Sigmoid colon (tissue), 3 donors: Measurements from ENCODE around the gene PSMG4.

Experiments
- CTCF ChIP-seq, 4 experiments: fragments of 450-650 bp in 3 of 4; fragments of 200-600 bp in 1 of 4; IDR thresholded peaks; one replicate each; pipeline ENCODE4 v1.5.1; 2016 to 2019; ENCODE audit warnings: antibody characterized with exemption in 4 of 4, mild to moderate bottlenecking in 3 of 4, moderate library complexity in 2 of 4
- POLR2A ChIP-seq, 2 donors: fragments of 450-650 bp; IDR thresholded peaks; one replicate each; pipeline ENCODE4 v1.6.1; 2016; ENCODE audit warnings: antibody characterized with exemption in 2 of 2, mild to moderate bottlenecking in 2 of 2, moderate library complexity in 2 of 2

GRCh38 chr6:3231247-3232016 lies 27.3 kb upstream of the PSMG4 start:
- no peak for TF ChIP-seq CTCF (IDR thresholded peaks at IDR 0.05)
- TF ChIP-seq POLR2A (IDR thresholded peaks at IDR 0.05), result peak in 1 of 2 donors; percentile 43
